Measurements from ENCODE around the gene HP1BP3.

The HP1BP3 gene

DNA sequence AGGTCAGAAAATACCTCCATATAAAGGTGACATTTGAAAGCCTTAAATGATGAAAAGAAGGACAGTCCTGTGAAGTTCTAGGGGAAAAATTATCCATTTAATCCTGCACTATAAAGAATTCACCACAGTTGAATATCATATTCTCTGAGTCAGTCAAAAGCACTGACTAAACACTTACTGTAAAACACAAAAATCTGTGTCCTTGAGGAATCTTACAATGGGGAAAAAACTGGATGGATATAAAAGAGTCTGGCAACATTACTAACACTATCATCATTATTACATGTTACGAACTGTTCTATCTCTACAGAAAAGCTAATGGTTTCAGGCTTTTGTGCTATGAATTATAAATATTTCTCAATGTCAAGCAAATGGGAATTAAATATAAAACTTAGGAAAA is 42.4 kb upstream of the HP1BP3 start:
- H3K4me2 ChIP-seq (ENCODE audit: low read depth, low read length, poor library complexity, severe bottlenecking), result no peak overlapping the region
- no peak overlapping the region for H2AFZ ChIP-seq (ENCODE audit: low read length)
- H3K9me2 ChIP-seq (replicated peaks; ENCODE audit: low read depth, low read length), result no peaks in the 10 kb centered on the region
- no peak for TF ChIP-seq EZH2phosphoT487 (IDR thresholded peaks at IDR 0.05; ENCODE audit: borderline replicate concordance)
- TF ChIP-seq, protein P1, sequence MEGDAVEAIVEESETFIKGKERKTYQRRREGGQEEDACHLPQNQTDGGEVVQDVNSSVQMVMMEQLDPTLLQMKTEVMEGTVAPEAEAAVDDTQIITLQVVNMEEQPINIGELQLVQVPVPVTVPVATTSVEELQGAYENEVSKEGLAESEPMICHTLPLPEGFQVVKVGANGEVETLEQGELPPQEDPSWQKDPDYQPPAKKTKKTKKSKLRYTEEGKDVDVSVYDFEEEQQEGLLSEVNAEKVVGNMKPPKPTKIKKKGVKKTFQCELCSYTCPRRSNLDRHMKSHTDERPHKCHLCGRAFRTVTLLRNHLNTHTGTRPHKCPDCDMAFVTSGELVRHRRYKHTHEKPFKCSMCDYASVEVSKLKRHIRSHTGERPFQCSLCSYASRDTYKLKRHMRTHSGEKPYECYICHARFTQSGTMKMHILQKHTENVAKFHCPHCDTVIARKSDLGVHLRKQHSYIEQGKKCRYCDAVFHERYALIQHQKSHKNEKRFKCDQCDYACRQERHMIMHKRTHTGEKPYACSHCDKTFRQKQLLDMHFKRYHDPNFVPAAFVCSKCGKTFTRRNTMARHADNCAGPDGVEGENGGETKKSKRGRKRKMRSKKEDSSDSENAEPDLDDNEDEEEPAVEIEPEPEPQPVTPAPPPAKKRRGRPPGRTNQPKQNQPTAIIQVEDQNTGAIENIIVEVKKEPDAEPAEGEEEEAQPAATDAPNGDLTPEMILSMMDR (conservative IDR thresholded peaks at IDR 0.05; ENCODE audit: low read length), result no peak
- H3K9me3 ChIP-seq (ENCODE audit: insufficient read depth, low read depth, low read length), result no peaks in the 10 kb centered on the region
- H3K4me1 ChIP-seq (ENCODE audit: insufficient read depth, low read length, poor library complexity, severe bottlenecking), result peaks cover 11% of the 10 kb centered on the region
- H3K4me3 ChIP-seq (ENCODE audit: low read length, poor library complexity, severe bottlenecking), result no peak overlapping the region
- H4K20me1 ChIP-seq (ENCODE audit: insufficient read depth, low read length, poor library complexity, severe bottlenecking), result no peaks in the 10 kb centered on the region
- H3K36me3 ChIP-seq (ENCODE audit: insufficient read depth, low read length), result peaks cover 22% of the 10 kb centered on the region; the same call in 1 of the 2 replicates
- no peak overlapping the region for H3K9ac ChIP-seq (ENCODE audit: low read depth, low read length, poor library complexity, severe bottlenecking)
- H3K79me2 ChIP-seq (ENCODE audit: insufficient read depth, low read length), result no peaks in the 10 kb centered on the region
- no peaks in the 10 kb centered on the region for H3F3A ChIP-seq (ENCODE audit: low read depth)
- no peaks in the 10 kb centered on the region for H3K27me3 ChIP-seq (ENCODE audit: insufficient read depth, low read length, poor library complexity, severe bottlenecking)

DNA sequence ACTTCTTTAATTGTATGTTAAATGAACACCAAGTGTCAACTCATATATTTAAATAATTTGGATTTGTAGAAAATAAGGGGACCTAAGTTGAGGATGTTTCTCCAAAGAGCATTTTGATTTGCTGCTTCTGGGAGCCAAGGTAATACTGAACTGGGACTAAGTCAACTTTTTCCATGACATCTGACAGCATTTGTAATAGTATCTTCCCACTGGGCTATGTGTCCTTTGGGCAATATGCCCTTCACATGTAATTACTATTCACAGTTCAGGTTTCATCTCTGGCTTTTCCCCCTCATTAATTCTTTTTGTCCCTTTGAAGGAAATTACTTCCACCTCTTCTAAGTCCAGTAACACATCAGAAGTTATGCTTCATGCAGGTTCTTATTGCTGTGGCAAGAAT is 36.7 kb upstream of the HP1BP3 start:
- Histone ChIP-seq H3K4me3 (ENCODE audit: low read length, poor library complexity, severe bottlenecking) (no peak overlapping the region), H3K9me3 (ENCODE audit: insufficient read depth, low read depth, low read length) (no peaks in the 10 kb centered on the region), H3K79me2 (ENCODE audit: insufficient read depth, low read length) (no peaks in the 10 kb centered on the region), H3K27me3 (ENCODE audit: insufficient read depth, low read length, poor library complexity, severe bottlenecking) (no peaks in the 10 kb centered on the region), H3K4me1 (ENCODE audit: insufficient read depth, low read length, poor library complexity, severe bottlenecking) (no peaks in the 10 kb centered on the region), H2AFZ (ENCODE audit: low read length) (no peak overlapping the region), H3K9me2 (replicated peaks; ENCODE audit: low read depth, low read length) (no peaks in the 10 kb centered on the region), H3F3A (ENCODE audit: low read depth) (no peaks in the 10 kb centered on the region), H4K20me1 (ENCODE audit: insufficient read depth, low read length, poor library complexity, severe bottlenecking) (no peaks in the 10 kb centered on the region), H3K9ac (ENCODE audit: low read depth, low read length, poor library complexity, severe bottlenecking) (no peak overlapping the region), H3K4me2 (ENCODE audit: low read depth, low read length, poor library complexity, severe bottlenecking) (no peak overlapping the region), H3K36me3 (ENCODE audit: insufficient read depth, low read length) (peaks cover 40% of the 10 kb centered on the region; the same call in 1 of the 2 replicates)
- no peak for TF ChIP-seq EZH2phosphoT487 (IDR thresholded peaks at IDR 0.05; ENCODE audit: borderline replicate concordance)
- TF ChIP-seq, protein P1 (conservative IDR thresholded peaks at IDR 0.05; ENCODE audit: low read length), result no peak

DNA sequence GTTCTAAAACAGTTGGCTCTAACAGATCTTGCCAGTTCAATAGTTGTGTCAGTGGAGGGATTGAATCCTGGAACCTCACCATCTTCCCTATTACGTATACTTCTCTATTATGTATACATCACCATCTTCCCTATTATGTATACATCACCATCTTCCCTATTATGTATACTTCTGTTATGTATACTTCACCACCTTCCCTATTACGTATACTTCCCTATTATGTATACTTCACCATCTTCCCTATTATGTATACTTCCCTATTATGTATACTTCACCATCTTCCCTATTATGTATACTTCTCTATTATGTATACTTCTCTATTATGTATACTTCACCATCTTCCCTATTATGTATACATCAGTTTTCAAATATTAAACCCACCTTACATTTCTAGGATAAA is 34.4 kb upstream of the HP1BP3 start:
- H3K9ac ChIP-seq (ENCODE audit: low read depth, low read length, poor library complexity, severe bottlenecking), result no peak overlapping the region
- no peak overlapping the region for H3K4me2 ChIP-seq (ENCODE audit: low read depth, low read length, poor library complexity, severe bottlenecking)
- H3K79me2 ChIP-seq (ENCODE audit: insufficient read depth, low read length), result no peaks in the 10 kb centered on the region
- no peaks in the 10 kb centered on the region for H3K27me3 ChIP-seq (ENCODE audit: insufficient read depth, low read length, poor library complexity, severe bottlenecking)
- no peaks in the 10 kb centered on the region for H4K20me1 ChIP-seq (ENCODE audit: insufficient read depth, low read length, poor library complexity, severe bottlenecking)
- TF ChIP-seq EZH2phosphoT487 (IDR thresholded peaks at IDR 0.05; ENCODE audit: borderline replicate concordance), result no peak
- TF ChIP-seq, protein P1 (conservative IDR thresholded peaks at IDR 0.05; ENCODE audit: low read length), result no peak
- no peaks in the 10 kb centered on the region for H3K4me1 ChIP-seq (ENCODE audit: insufficient read depth, low read length, poor library complexity, severe bottlenecking)
- no peak overlapping the region for H2AFZ ChIP-seq (ENCODE audit: low read length)
- no peak overlapping the region for H3K4me3 ChIP-seq (ENCODE audit: low read length, poor library complexity, severe bottlenecking)
- peaks cover 34% of the 10 kb centered on the region; the same call in 1 of the 2 replicates for H3K36me3 ChIP-seq (ENCODE audit: insufficient read depth, low read length)
- H3K9me3 ChIP-seq (ENCODE audit: insufficient read depth, low read depth, low read length), result no peaks in the 10 kb centered on the region
- H3K9me2 ChIP-seq (replicated peaks; ENCODE audit: low read depth, low read length), result no peaks in the 10 kb centered on the region
- no peaks in the 10 kb centered on the region for H3F3A ChIP-seq (ENCODE audit: low read depth)
